OCI-LY7 (cell line): ENCODE data around the gene AIRE.

Source experiments
- CTCF ChIP-seq: fragments of 200-600 bp; sonication (generic); conservative IDR thresholded peaks from 2 replicates; pipeline ENCODE4 v1.5.1; 2014; ENCODE audit warnings: mild to moderate bottlenecking, antibody characterized with exemption, low read length, moderate library complexity, mixed read lengths
- EZH2phosphoT487 ChIP-seq: fragments of 200-600 bp; sonication (generic); IDR thresholded peaks from 2 replicates; pipeline ENCODE4 v1.6.1; 2018; ENCODE audit warnings: low read depth, borderline replicate concordance, mild to moderate bottlenecking, mixed run types, antibody characterized with exemption, low read length, moderate library complexity, mixed read lengths

GRCh38 chr21:44338971-44339910 lies 53.6 kb downstream of the AIRE start, which contains the start of gene CFAP410:
- TF ChIP-seq CTCF (no peak), EZH2phosphoT487 (no peak)
